Thymus (tissue), 11 donors: Measurements from ENCODE around the gene PDCL2. TPM values are rescaled to one million over a fixed set of nuclear protein-coding genes. Genes with fewer than 3 reads are reported as not detected.

Experiments
- DNase-seq, 9 donors: peaks; one replicate each; pipeline ENCODE4 v3.0.0-alpha.2; 2013; ENCODE audit warnings: low spot score in 9 of 9, low read depth in 6 of 9, missing footprints in 1 of 9
- H3K27ac ChIP-seq, 2 donors: one replicate each; pipeline ENCODE4 v1.5.1; 2013; ENCODE audit warnings: control low read depth in 1 of 2, low read depth in 1 of 2, low read length in 1 of 2, mild to moderate bottlenecking in 1 of 2, moderate library complexity in 1 of 2
- H3K27me3 ChIP-seq, 2 donors: one replicate each; pipeline ENCODE4 v1.5.1; 2013; ENCODE audit warnings: low read length in 1 of 2; ENCODE audit not compliant: control insufficient read depth in 2 of 2, insufficient read depth in 1 of 2
- H3K36me3 ChIP-seq, 2 donors: one replicate each; pipeline ENCODE4 v1.5.1; 2013; ENCODE audit warnings: low read length in 1 of 2, mild to moderate bottlenecking in 1 of 2, moderate library complexity in 1 of 2; ENCODE audit not compliant: control insufficient read depth in 2 of 2, insufficient read depth in 2 of 2
- H3K4me1 ChIP-seq, 2 donors: one replicate each; pipeline ENCODE4 v1.5.1; 2013; ENCODE audit warnings: low read length in 2 of 2; ENCODE audit not compliant: control insufficient read depth in 2 of 2, insufficient read depth in 2 of 2
- H3K4me3 ChIP-seq, 2 donors: one replicate each; pipeline ENCODE4 v1.5.1; 2013; ENCODE audit warnings: low read length in 2 of 2, control low read depth in 1 of 2, mild to moderate bottlenecking in 1 of 2
- H3K9me3 ChIP-seq, 2 donors: one replicate each; pipeline ENCODE4 v1.5.1; 2013; ENCODE audit warnings: low read length in 1 of 2, mild to moderate bottlenecking in 1 of 2; ENCODE audit not compliant: control insufficient read depth in 2 of 2, insufficient read depth in 1 of 2
- WGBS: extraction: QIAGEN DNeasy Blood & Tissue Kit; methylation state at CpG from one replicate; pipeline ENCODE4 v1.1.7; 2013; 5-methylcytosine and 5-hydroxymethylcytosine counted together
- polyA plus RNA-seq: library from polyadenylated mRNA; stranded (reverse); fragments of 200-250 nt; gene quantifications from one replicate; pipeline ENCODE4 v1.2.3, GENCODE V29; 2013
- total RNA-seq: library from RNA; stranded (reverse); fragments of 120-200 nt; gene quantifications from one replicate; pipeline ENCODE4 v1.2.4, GENCODE V29; 2013
- donor health status: healthy.

The PDCL2 gene
- total and polyA plus RNA-seq, 2 donors = 0.11 TPM; not detected in 1

GRCh38 chr4:55534306-55534705 lies 57.7 kb downstream of the PDCL2 start:
- H3K9me3 ChIP-seq = no peaks in the 10 kb centered on the region
- H3K27me3 ChIP-seq = no peaks in the 10 kb centered on the region
- H3K27ac ChIP-seq = no peak overlapping the region
- no peaks in the 10 kb centered on the region for H3K36me3 ChIP-seq
- H3K4me3 ChIP-seq = no peak overlapping the region
- no peak for DNase-seq
- H3K4me1 ChIP-seq = no peaks in the 10 kb centered on the region

DNA sequence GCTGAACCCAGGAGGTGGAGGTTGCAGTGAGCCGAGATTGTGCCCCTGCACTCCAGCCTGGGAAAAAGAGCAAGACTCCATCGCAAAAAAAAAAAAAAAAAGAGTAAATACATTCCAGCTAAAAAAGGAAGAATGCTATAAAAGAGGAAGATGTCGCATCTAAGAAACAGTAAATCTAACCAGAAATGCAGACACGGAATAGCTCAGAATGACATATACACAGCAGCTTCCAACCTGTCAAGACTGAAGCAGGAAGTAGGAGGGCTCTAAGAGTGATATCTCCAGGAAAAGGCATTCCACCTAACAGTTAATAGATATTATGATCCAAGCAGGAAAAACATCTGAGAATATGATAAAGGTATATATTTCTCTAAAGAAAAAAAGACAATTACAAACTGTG lies 61.4 kb downstream of the PDCL2 start:
- no peak for DNase-seq
- Histone ChIP-seq H3K4me1 (no peaks in the 10 kb centered on the region), H3K36me3 (no peaks in the 10 kb centered on the region), H3K4me3 (no peak overlapping the region), H3K27me3 (no peaks in the 10 kb centered on the region), H3K27ac (no peak overlapping the region), H3K9me3 (no peaks in the 10 kb centered on the region)
- WGBS = 84% methylated on average over 4 of the region's 4 CpGs

DNA sequence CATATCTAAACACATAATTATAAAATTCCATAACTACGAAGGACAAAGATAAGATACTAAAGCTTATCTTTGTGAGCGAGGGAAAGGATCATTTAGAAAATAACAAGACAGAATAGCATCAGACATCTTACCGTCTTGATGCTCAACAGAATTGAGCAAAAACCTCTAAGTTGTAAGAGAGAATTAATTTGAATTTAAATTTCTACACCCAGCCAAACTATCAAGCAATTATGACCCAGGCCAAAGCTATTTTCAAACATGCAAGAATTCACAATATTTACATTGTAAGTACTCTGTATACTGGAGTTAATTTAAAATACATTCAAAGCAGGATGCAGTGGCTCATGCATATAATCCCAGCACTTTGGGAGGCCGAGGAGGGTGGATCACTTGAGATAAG lies 61.9 kb downstream of the PDCL2 start:
- H3K9me3 ChIP-seq = no peaks in the 10 kb centered on the region
- no peaks in the 10 kb centered on the region for H3K36me3 ChIP-seq
- no peak overlapping the region for H3K4me3 ChIP-seq
- H3K27me3 ChIP-seq = no peaks in the 10 kb centered on the region
- WGBS = 98% methylated on average over 4 of the region's 4 CpGs
- DNase-seq = no peak
- no peaks in the 10 kb centered on the region for H3K4me1 ChIP-seq
- no peak overlapping the region for H3K27ac ChIP-seq

GRCh38 chr4:55528491-55528890 lies 63.6 kb downstream of the PDCL2 start:
- H3K9me3 ChIP-seq = no peaks in the 10 kb centered on the region
- no peaks in the 10 kb centered on the region for H3K36me3 ChIP-seq
- H3K27me3 ChIP-seq = no peaks in the 10 kb centered on the region
- DNase-seq = no peak
- over 99% methylated on average over 3 of the region's 3 CpGs for WGBS
- no peak overlapping the region for H3K4me3 ChIP-seq
- no peaks in the 10 kb centered on the region for H3K4me1 ChIP-seq
- no peak overlapping the region for H3K27ac ChIP-seq

GRCh38 chr4:55524844-55525571 lies 67.0 kb downstream of the PDCL2 start:
- no peak overlapping the region for H3K27ac ChIP-seq
- no peak for DNase-seq
- H3K9me3 ChIP-seq = no peaks in the 10 kb centered on the region
- no peak overlapping the region for H3K4me3 ChIP-seq
- no peaks in the 10 kb centered on the region for H3K27me3 ChIP-seq
- H3K4me1 ChIP-seq = no peaks in the 10 kb centered on the region
- H3K36me3 ChIP-seq = no peaks in the 10 kb centered on the region
- 85% methylated on average over 4 of the region's 4 CpGs for WGBS

- Histone ChIP-seq H3K4me1 (no peaks in the 10 kb centered on the region), H3K27ac (no peak overlapping the region), H3K9me3 (no peaks in the 10 kb centered on the region), H3K36me3 (no peaks in the 10 kb centered on the region), H3K4me3 (no peak overlapping the region), H3K27me3 (no peaks in the 10 kb centered on the region)
- DNase-seq = no peak
Measured at GRCh38 chr4:55518442-55518841, 73.6 kb downstream of the PDCL2 start.

DNA sequence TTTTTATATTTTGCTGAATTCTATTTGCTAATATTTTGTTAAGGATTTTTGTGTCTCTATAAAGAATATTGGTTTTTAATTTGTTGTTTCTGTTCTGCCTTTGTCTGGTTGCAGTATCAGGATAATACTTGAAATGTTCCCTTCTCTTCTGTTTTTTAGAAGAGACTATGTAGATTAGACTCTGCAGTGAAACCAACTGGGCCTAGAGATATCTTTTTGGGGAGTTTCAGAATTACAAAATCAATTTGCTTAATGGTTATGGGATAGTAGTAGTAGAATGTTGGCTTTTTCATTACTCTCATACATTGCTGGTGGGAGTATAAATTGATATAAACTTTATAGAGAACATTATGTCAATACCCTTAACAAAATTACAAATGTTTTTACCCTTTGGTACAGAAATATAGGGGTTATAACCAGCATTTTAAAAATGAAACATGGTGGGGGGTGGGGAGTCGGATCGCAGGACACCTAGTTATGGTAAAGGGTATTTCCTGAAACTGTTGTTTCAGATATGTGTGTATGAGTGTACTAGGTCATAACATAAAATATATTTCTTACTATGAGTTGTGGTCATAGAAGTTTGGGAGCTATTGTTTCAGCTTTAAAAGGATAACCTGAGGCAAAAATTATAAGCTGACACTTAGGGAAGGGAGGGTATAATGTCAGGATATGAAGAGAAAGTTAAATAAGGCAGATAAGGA lies 74.4 kb downstream of the PDCL2 start:
- no peaks in the 10 kb centered on the region for H3K4me1 ChIP-seq
- no peaks in the 10 kb centered on the region for H3K27me3 ChIP-seq
- WGBS = 94% methylated on average over 2 of the region's 2 CpGs
- H3K4me3 ChIP-seq = no peak overlapping the region
- H3K27ac ChIP-seq = no peak overlapping the region
- no peaks in the 10 kb centered on the region for H3K36me3 ChIP-seq
- DNase-seq = no peak
- no peaks in the 10 kb centered on the region for H3K9me3 ChIP-seq

- Histone ChIP-seq H3K27me3 (no peaks in the 10 kb centered on the region), H3K4me1 (no peaks in the 10 kb centered on the region), H3K9me3 (no peaks in the 10 kb centered on the region), H3K36me3 (no peaks in the 10 kb centered on the region), H3K4me3 (no peak overlapping the region), H3K27ac (no peak overlapping the region)
- WGBS = 100% methylated on average over 1 of the region's 1 CpG
- no peak for DNase-seq
Measured at GRCh38 chr4:55512922-55513571, 79.0 kb downstream of the PDCL2 start.

DNA sequence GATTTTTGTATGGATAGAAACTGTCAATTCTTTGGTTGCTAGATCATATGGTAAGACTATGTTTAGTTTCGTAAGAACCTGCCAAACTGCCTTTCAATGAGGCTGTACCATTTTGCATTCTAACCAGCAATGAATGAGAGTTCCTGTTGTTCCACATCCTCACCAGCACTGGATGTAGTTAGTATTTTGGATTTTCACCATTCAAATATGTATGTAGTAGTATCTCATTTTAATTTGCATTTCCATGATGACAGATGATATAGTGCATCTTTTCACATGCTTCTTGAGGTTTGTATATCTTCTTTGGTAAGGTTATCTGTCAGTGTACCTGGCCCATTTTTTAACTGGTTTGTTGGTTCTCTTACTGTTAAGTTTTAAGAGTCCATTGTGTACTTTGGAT lies 80.0 kb downstream of the PDCL2 start:
- Histone ChIP-seq H3K36me3 (no peaks in the 10 kb centered on the region), H3K27ac (no peak overlapping the region), H3K4me1 (no peaks in the 10 kb centered on the region), H3K4me3 (no peak overlapping the region), H3K27me3 (no peaks in the 10 kb centered on the region), H3K9me3 (no peaks in the 10 kb centered on the region)
- 97% methylated on average over 1 of the region's 1 CpG for WGBS
- DNase-seq = no peak
